Measurements from ENCODE around the gene BORCS5. TPM values are rescaled to one million over a fixed set of nuclear protein-coding genes. Genes with fewer than 3 reads are reported as not detected.
"Not testable (repeated sequence)": the region's sequence is repeated elsewhere in the genome, so short reads cannot be mapped to it uniquely, and the experiment has no call there.

The BORCS5 gene
- total RNA-seq, 4 donors from 2014 or later, result 14.2 to 45.0 (median 25.6) TPM

DNA sequence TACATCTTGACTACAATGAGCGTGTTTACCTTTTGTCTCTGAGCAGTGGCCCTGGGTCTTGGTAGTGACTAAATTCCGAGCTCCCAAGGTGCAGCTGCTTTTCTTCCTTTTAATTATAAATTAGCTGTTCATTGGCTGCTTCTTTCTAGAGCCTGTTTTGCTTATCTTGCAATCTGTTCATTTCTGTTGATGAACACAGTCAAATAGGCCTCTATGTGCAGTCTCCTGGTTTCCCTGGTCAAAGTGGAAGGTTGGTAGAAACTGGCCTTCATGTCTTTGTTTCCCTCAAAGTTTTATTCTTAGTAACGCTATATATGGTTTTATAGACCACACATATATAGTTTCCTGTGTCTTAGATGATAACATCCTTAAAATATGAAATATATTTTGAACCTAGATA is 111.7 kb downstream of the BORCS5 start:
- Histone ChIP-seq H3K4me1 (peaks cover 0 to 18% (median 2%) of the 10 kb centered on the region in 4 donors), H3K9me3 (no peaks in the 10 kb centered on the region), H3K36me3 (peaks cover 0 to 41% (median 0%) of the 10 kb centered on the region in 3 donors), H3K27me3 (no peaks in the 10 kb centered on the region), H3K4me3 (no peak overlapping the region), H3K27ac (peak overlapping the region in 2 of 4 donors; percentile 61 to 77)
- WGBS, 2 donors, result 79 to 95% methylated on average over 3 of the region's 3 CpGs
- TF ChIP-seq, protein P1, sequence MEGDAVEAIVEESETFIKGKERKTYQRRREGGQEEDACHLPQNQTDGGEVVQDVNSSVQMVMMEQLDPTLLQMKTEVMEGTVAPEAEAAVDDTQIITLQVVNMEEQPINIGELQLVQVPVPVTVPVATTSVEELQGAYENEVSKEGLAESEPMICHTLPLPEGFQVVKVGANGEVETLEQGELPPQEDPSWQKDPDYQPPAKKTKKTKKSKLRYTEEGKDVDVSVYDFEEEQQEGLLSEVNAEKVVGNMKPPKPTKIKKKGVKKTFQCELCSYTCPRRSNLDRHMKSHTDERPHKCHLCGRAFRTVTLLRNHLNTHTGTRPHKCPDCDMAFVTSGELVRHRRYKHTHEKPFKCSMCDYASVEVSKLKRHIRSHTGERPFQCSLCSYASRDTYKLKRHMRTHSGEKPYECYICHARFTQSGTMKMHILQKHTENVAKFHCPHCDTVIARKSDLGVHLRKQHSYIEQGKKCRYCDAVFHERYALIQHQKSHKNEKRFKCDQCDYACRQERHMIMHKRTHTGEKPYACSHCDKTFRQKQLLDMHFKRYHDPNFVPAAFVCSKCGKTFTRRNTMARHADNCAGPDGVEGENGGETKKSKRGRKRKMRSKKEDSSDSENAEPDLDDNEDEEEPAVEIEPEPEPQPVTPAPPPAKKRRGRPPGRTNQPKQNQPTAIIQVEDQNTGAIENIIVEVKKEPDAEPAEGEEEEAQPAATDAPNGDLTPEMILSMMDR (IDR thresholded peaks at IDR 0.05), result no peak
- no peak for TF ChIP-seq POLR2A (IDR thresholded peaks at IDR 0.05)
- TF ChIP-seq EP300 (IDR thresholded peaks at IDR 0.05), result no peak
- no peak for DNase-seq (ENCODE audit: low spot score in 2 of 2)

- Histone ChIP-seq H3K27ac (no peak overlapping the region), H3K4me1 (peaks cover 0 to 18% (median 2%) of the 10 kb centered on the region in 4 donors), H3K27me3 (no peaks in the 10 kb centered on the region), H3K4me3 (no peak overlapping the region), H3K9me3 (no peaks in the 10 kb centered on the region), H3K36me3 (peaks cover 0 to 46% (median 0%) of the 10 kb centered on the region in 3 donors)
- TF ChIP-seq EP300 (IDR thresholded peaks at IDR 0.05) (no peak), POLR2A (IDR thresholded peaks at IDR 0.05) (no peak)
- TF ChIP-seq, protein P1 (IDR thresholded peaks at IDR 0.05), result no peak
- WGBS, 2 donors, result 90 to 93% methylated on average over 7 of the region's 7 CpGs
- DNase-seq (ENCODE audit: low spot score in 2 of 2), result no peak
These were observed 112.5 kb downstream of the BORCS5 start for GRCh38 chr12:12469386-12469785.

GRCh38 chr12:12470751-12471306 is 114.0 kb downstream of the BORCS5 start:
- H3K27ac ChIP-seq, result peak overlapping the region in 2 of 4 donors; percentile 20 to 34
- no peak for DNase-seq (ENCODE audit: low spot score in 2 of 2)
- peaks cover 0 to 18% (median 2%) of the 10 kb centered on the region in 4 donors for H3K4me1 ChIP-seq
- no peaks in the 10 kb centered on the region for H3K27me3 ChIP-seq
- no peaks in the 10 kb centered on the region for H3K9me3 ChIP-seq
- 76 to 81% methylated on average over 7 of the region's 7 CpGs for WGBS, 2 donors
- TF ChIP-seq POLR2A (IDR thresholded peaks at IDR 0.05) (no peak), EP300 (IDR thresholded peaks at IDR 0.05) (no peak)
- TF ChIP-seq, protein P1 (IDR thresholded peaks at IDR 0.05), result no peak
- no peak overlapping the region for H3K4me3 ChIP-seq
- H3K36me3 ChIP-seq, result peaks cover 0 to 54% (median 0%) of the 10 kb centered on the region in 3 donors

- not testable (repeated sequence) for H3K9me3 ChIP-seq; H3K4me3 ChIP-seq; DNase-seq (ENCODE audit: low spot score in 2 of 2); H3K4me1 ChIP-seq; H3K27me3 ChIP-seq; H3K27ac ChIP-seq
- H3K36me3 ChIP-seq, result peaks cover 0 to 65% (median 3%) of the 10 kb centered on the region in 3 donors
- WGBS, 2 donors, result 82 to 89% methylated on average over 27 to 29 of the region's 37 CpGs
These were observed 115.4 kb downstream of the BORCS5 start for GRCh38 chr12:12471982-12472961.

DNA sequence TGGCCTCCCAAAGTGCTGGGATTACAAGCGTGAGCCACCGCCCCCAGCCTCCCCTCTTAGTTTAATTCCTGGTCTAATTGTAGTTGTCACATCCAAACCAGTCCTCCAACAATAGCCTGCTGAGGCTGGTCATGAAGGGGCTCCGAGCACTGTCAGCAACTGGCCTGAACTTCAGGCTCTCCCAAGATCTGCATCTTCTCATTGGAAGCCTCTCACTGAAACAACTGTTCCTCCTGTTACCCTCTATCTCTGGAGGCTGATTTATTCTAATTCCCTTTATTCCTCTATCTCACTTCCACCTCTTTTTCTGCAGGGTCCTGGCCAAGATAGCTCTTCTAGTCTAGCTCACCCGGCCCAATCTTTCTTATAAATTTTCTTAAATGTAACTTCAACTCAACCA is 116.3 kb downstream of the BORCS5 start:
- H3K27ac ChIP-seq, result peak overlapping the region in 1 of 4 donors; percentile 34
- H3K4me1 ChIP-seq, result peaks cover 0 to 2% (median 0%) of the 10 kb centered on the region in 4 donors
- H3K9me3 ChIP-seq, result no peaks in the 10 kb centered on the region
- WGBS, 2 donors, result 93 to 95% methylated on average over 4 of the region's 4 CpGs
- H3K36me3 ChIP-seq, result peaks cover 0 to 73% (median 8%) of the 10 kb centered on the region in 3 donors
- no peaks in the 10 kb centered on the region for H3K27me3 ChIP-seq
- no peak for DNase-seq (ENCODE audit: low spot score in 2 of 2)
- H3K4me3 ChIP-seq, result no peak overlapping the region
- TF ChIP-seq EP300 (IDR thresholded peaks at IDR 0.05) (no peak), POLR2A (IDR thresholded peaks at IDR 0.05) (no peak)
- TF ChIP-seq, protein P1 (IDR thresholded peaks at IDR 0.05), result no peak
